Stimulated activated CD4-positive, alpha-beta T cell treated with anti-CD3 and anti-CD28 coated beads, Interleukin-4, amount 100 ng/mL, for 4 hours (primary cell): ENCODE data around the gene SFT2D3.

ENCODE experiments used
- DNase-seq, 2 experiments: peaks; one replicate each; pipeline ENCODE4 v3.0.0-alpha.2; 2020

The SFT2D3 gene

DNA sequence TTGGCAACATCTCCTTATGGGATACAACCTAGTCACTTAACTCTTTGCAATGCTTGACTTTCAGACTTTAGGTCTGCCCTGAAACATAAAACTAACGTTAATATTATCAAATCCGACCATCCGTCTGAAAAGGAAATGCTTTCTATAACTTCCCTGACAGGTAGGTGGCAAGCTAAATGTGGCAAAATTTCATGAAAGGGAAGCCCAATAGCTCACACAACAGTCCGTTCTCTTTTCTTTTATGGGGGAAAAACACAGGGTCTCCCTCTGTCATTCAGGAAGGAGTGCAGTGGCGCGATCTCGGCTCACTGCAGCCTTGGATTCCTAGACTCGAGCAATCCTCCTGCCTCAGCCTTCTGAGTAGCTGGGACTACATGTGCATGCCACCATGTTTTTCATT is 52.9 kb downstream of the SFT2D3 start:
- no peak for DNase-seq
